PC-9 (cell line): ENCODE data around the gene PORCN. TPM values are rescaled to one million over a fixed set of nuclear protein-coding genes. Genes with fewer than 3 reads are reported as not detected.

ENCODE experiments used
- BruUV-seq: library from RNA; stranded (reverse); fragments of 400-500 nt; replicated peaks from 2 replicates; lab custom pipeline; 2021; lab: Mats Ljungman, UMichigan
- CTCF ChIA-PET: fragments of 300-600 bp; sonication (Branson Sonifier 250); formaldehyde crosslinking; loops from one replicate; lab custom pipeline; 2022; ENCODE audit warnings: antibody characterized with exemption; lab: Charles Lee
- POLR2A ChIA-PET: fragments of 300-600 bp; sonication (Branson Sonifier 250); formaldehyde crosslinking; loops from one replicate; lab custom pipeline; 2022; ENCODE audit warnings: antibody characterized with exemption; ENCODE audit not compliant: unreplicated experiment; lab: Charles Lee
- DNase-seq, 2 experiments: peaks; one replicate each; pipeline versions ENCODE4 v3.0.0 to v3.0.0-alpha.2; 2015 to 2022; ENCODE audit warnings: mixed read lengths in 1 of 2
- H2AFZ ChIP-seq: fragments of 200-600 bp; sonication (generic); 2 replicates; pipeline ENCODE4 v1.8.1; 2017; ENCODE audit warnings: antibody characterized with exemption
- H3F3A ChIP-seq: fragments of 200-600 bp; sonication (generic); 2 replicates; pipeline ENCODE4 v1.8.1; 2017; ENCODE audit warnings: antibody characterized with exemption, mild to moderate bottlenecking, low read depth; ENCODE audit not compliant: insufficient read depth
- H3K27ac ChIP-seq: fragments of 200-600 bp; sonication (generic); 2 replicates; pipeline ENCODE4 v1.6.1; 2016; ENCODE audit warnings: mixed run types
- H3K27me3 ChIP-seq: fragments of 200-600 bp; sonication (generic); 2 replicates; pipeline ENCODE4 v1.6.1; 2016; ENCODE audit warnings: low read depth, mixed run types; ENCODE audit not compliant: insufficient read depth
- H3K36me3 ChIP-seq: fragments of 200-600 bp; sonication (generic); 2 replicates; pipeline ENCODE4 v1.6.1; 2016; ENCODE audit warnings: low read depth, mixed run types
- H3K4me1 ChIP-seq: fragments of 200-600 bp; sonication (generic); replicated peaks from 2 replicates; pipeline ENCODE4 v1.6.1; 2016; ENCODE audit warnings: mixed run types; ENCODE audit not compliant: insufficient read depth
- H3K4me2 ChIP-seq: fragments of 200-600 bp; sonication (generic); 2 replicates; pipeline ENCODE4 v1.6.1; 2017; ENCODE audit warnings: mixed run types
- H3K4me3 ChIP-seq: fragments of 200-600 bp; sonication (generic); 2 replicates; pipeline ENCODE4 v1.6.1; 2016; ENCODE audit warnings: mixed run types
- H3K79me2 ChIP-seq: fragments of 200-600 bp; sonication (generic); 2 replicates; pipeline ENCODE4 v1.6.1; 2017; ENCODE audit warnings: low read depth, mixed run types
- H3K9me2 ChIP-seq: fragments of 200-600 bp; sonication (generic); 2 replicates; pipeline ENCODE4 v1.8.1; 2017; ENCODE audit warnings: mild to moderate bottlenecking; ENCODE audit not compliant: insufficient read depth
- H3K9me3 ChIP-seq: fragments of 200-600 bp; sonication (generic); 2 replicates; pipeline ENCODE4 v1.8.1; 2016; ENCODE audit warnings: low read depth; ENCODE audit not compliant: insufficient read depth
- H4K20me1 ChIP-seq: fragments of 200-600 bp; sonication (generic); 2 replicates; pipeline ENCODE4 v1.8.1; 2017; ENCODE audit not compliant: insufficient read depth
- CTCF ChIP-seq: fragments of 200-600 bp; sonication (generic); conservative IDR thresholded peaks from 2 replicates; pipeline ENCODE4 v1.6.1; 2017; ENCODE audit warnings: mixed run types, antibody characterized with exemption, mild to moderate bottlenecking, moderate library complexity
- EZH2 ChIP-seq: fragments of 200-600 bp; sonication (generic); IDR thresholded peaks from 2 replicates; pipeline ENCODE4 v1.8.0; 2017; ENCODE audit warnings: antibody characterized with exemption, low read depth
- intact Hi-C: fragments of 100-400 bp; cut with micrococcal nuclease; formaldehyde crosslinking; loops from one replicate; pipeline ENCODE4 v1.10.0; 2022; ENCODE audit not compliant: unreplicated experiment
- total RNA-seq: library from RNA; stranded (reverse); gene quantifications from 2 replicates; pipeline ENCODE4 v1.2.3, GENCODE V29; 2021

The PORCN gene
- total RNA-seq, 1 experiment from 2014 or later = 11.9 TPM

- intact Hi-C loops = no loop called here
- no peaks in the 10 kb centered on the region for H3K4me1 ChIP-seq
- H3K4me2 ChIP-seq = peak overlapping the region; percentile 26; the same call in 1 of the 2 replicates
- DNase-seq = peak in 1 of 2 experiments; percentile 57
- H3K79me2 ChIP-seq = no peaks in the 10 kb centered on the region
- H4K20me1 ChIP-seq = no peaks in the 10 kb centered on the region
- no peak overlapping the region for H3K4me3 ChIP-seq
- CTCF ChIA-PET = no interaction called here
- no peaks in the 10 kb centered on the region for H3K27me3 ChIP-seq
- no peaks in the 10 kb centered on the region for H3K9me3 ChIP-seq
- H3F3A ChIP-seq = no peaks in the 10 kb centered on the region; the same call in 1 of the 2 replicates
- H2AFZ ChIP-seq = no peak overlapping the region
- POLR2A ChIA-PET = no interaction called here
- H3K9me2 ChIP-seq = no peaks in the 10 kb centered on the region
- TF ChIP-seq CTCF (no peak), EZH2 (no peak)
- H3K27ac ChIP-seq = peak overlapping the region; percentile 47
- no TSS peak for BruUV-seq
- no peaks in the 10 kb centered on the region for H3K36me3 ChIP-seq
Observed at GRCh38 chrX:48498374-48498809, 10.4 kb upstream of the PORCN start.

DNA sequence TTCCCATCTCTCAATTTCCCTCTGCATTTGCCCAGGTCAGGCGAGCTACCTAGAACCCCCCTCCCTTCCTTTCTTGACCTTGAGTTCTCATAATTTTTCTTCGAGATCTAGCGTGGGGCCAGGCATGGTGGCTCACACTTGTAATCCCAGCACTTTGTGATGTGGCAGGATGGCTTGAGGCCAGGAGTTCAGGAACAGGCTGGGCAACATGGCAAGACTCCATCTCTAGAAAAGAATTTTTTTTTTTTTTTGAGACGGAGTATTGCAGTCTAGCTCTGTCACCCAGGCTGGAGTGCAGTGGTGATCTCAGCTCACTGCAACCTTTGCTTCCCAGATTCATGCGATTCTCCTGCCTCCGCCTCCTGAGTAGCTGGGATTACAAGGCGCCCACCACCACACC, 4.5 kb upstream of the PORCN start:
- no peaks in the 10 kb centered on the region for H3K9me3 ChIP-seq
- no peak overlapping the region for H3K4me3 ChIP-seq
- no peaks in the 10 kb centered on the region for H3K36me3 ChIP-seq
- intact Hi-C loops = no loop called here
- CTCF ChIA-PET = no interaction called here
- H3K27ac ChIP-seq = no peak overlapping the region
- no peak overlapping the region for H3K4me2 ChIP-seq
- no peaks in the 10 kb centered on the region for H3K4me1 ChIP-seq
- no peaks in the 10 kb centered on the region for H3K27me3 ChIP-seq
- no peak overlapping the region for H2AFZ ChIP-seq
- DNase-seq = no peak
- H3K79me2 ChIP-seq = no peaks in the 10 kb centered on the region
- H3F3A ChIP-seq = no peaks in the 10 kb centered on the region
- BruUV-seq = no TSS peak
- no peak for TF ChIP-seq CTCF
- no peak for TF ChIP-seq EZH2
- H3K9me2 ChIP-seq = no peaks in the 10 kb centered on the region
- POLR2A ChIA-PET = interaction anchor here (1.0 kb wide), 1 partner anchor 24 kb away, joined by 9 read pairs; no protein-coding TSS in a partner anchor
- no peaks in the 10 kb centered on the region for H4K20me1 ChIP-seq

DNA sequence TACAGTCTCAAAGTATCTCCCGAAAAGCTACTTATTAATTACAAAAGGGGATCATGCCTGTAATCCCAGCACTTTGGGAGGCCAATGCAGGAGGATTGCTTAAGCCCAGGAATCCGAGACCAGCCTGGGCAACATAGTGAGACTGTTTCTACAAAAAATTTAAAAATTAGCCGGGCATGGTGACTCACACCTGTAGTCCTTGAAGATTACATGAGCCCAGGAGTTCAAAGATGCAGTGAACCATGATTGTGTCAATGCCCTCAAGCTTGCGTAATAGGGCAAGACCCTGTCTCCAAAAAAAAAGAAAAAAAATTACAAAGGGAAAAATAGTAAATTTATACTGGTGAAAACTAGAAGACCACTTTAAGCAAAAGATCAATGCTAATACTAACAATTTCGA, 3.3 kb upstream of the PORCN start:
- no peaks in the 10 kb centered on the region for H3K79me2 ChIP-seq
- CTCF ChIA-PET = no interaction called here
- no peak for TF ChIP-seq CTCF
- TF ChIP-seq EZH2 = no peak
- H3K36me3 ChIP-seq = no peaks in the 10 kb centered on the region
- H3K4me2 ChIP-seq = no peak overlapping the region
- intact Hi-C loops = no loop called here
- H3F3A ChIP-seq = no peaks in the 10 kb centered on the region
- no peaks in the 10 kb centered on the region for H3K27me3 ChIP-seq
- no peaks in the 10 kb centered on the region for H3K4me1 ChIP-seq
- BruUV-seq = no TSS peak
- H3K4me3 ChIP-seq = no peak overlapping the region
- no peaks in the 10 kb centered on the region for H3K9me2 ChIP-seq
- H2AFZ ChIP-seq = no peak overlapping the region
- peak in 1 of 2 experiments; percentile 37 for DNase-seq
- no peaks in the 10 kb centered on the region for H4K20me1 ChIP-seq
- H3K9me3 ChIP-seq = no peaks in the 10 kb centered on the region
- H3K27ac ChIP-seq = no peak overlapping the region
- POLR2A ChIA-PET = no interaction called here
